Natural killer cell (primary cell): ENCODE measurements around the gene UQCC2. TPM values are rescaled to one million over a fixed set of nuclear protein-coding genes. Genes with fewer than 3 reads are reported as not detected.

Experiments used
- ATAC-seq, 3 donors: fragments of 150-1000 bp in 2 of 3; fragments of 200-7000 bp in 1 of 3; cut with Tn5 transposase; 1 replicate in 1 of 3; 2 replicates in 2 of 3; pipeline ENCODE4 v1.10.0; 2021; ENCODE audit warnings: mild to moderate bottlenecking in 2 of 3, moderate library complexity in 2 of 3
- DNase-seq, 2 donors: peaks; one replicate each; pipeline versions ENCODE4 v3.0.0 to v3.0.0-alpha.2; 2013 to 2021; ENCODE audit warnings: mixed read lengths in 1 of 2
- H3K27ac ChIP-seq: one replicate; pipeline ENCODE4 v1.5.1; 2013; ENCODE audit warnings: mild to moderate bottlenecking, low read length
- H3K27me3 ChIP-seq: one replicate; pipeline ENCODE4 v1.6.1; 2013; ENCODE audit warnings: low read length; ENCODE audit not compliant: control insufficient read depth, insufficient read depth
- H3K36me3 ChIP-seq: one replicate; pipeline ENCODE4 v1.6.1; 2013; ENCODE audit warnings: low read length; ENCODE audit not compliant: control insufficient read depth, insufficient read depth
- H3K4me1 ChIP-seq: one replicate; pipeline ENCODE4 v1.6.1; 2013; ENCODE audit warnings: low read length; ENCODE audit not compliant: control insufficient read depth, insufficient read depth
- H3K4me3 ChIP-seq: one replicate; pipeline ENCODE4 v1.5.1; 2013; ENCODE audit warnings: low read length
- H3K9me3 ChIP-seq: one replicate; pipeline ENCODE4 v1.6.1; 2013; ENCODE audit warnings: low read length; ENCODE audit not compliant: control insufficient read depth, insufficient read depth
- H3K27ac Mint-ChIP-seq, 2 donors: one replicate each; pipeline ENCODE4 v1.8.0; 2022; ENCODE audit warnings: mild to moderate bottlenecking in 2 of 2, mixed read lengths in 2 of 2, moderate library complexity in 1 of 2
- H3K27me3 Mint-ChIP-seq, 2 donors: one replicate each; pipeline ENCODE4 v1.8.0; 2022; ENCODE audit warnings: low read depth in 2 of 2, mixed read lengths in 2 of 2
- H3K36me3 Mint-ChIP-seq: one replicate; pipeline ENCODE4 v1.8.0; 2022; ENCODE audit warnings: mixed read lengths
- H3K4me1 Mint-ChIP-seq, 2 donors: one replicate each; pipeline ENCODE4 v1.8.0; 2022; ENCODE audit warnings: mixed read lengths in 2 of 2
- H3K4me3 Mint-ChIP-seq: one replicate; pipeline ENCODE4 v1.8.0; 2022; ENCODE audit warnings: mild to moderate bottlenecking, moderate library complexity, mixed read lengths
- H3K9me3 Mint-ChIP-seq, 2 donors: one replicate each; pipeline ENCODE4 v1.8.0; 2022; ENCODE audit warnings: mixed read lengths in 2 of 2
- WGBS: methylation state at CpG from one replicate; pipeline ENCODE4 v1.1.7; 2013; ENCODE audit warnings: missing lambda C conversion rate; ENCODE audit not compliant: insufficient coverage; 5-methylcytosine and 5-hydroxymethylcytosine counted together
- intact Hi-C: fragments of 100-400 bp; cut with micrococcal nuclease; formaldehyde crosslinking; loops from one replicate; pipeline ENCODE4 v1.14.2; 2022
- total RNA-seq, 4 donors: library from RNA; stranded (reverse); fragments of 120-200 nt in 1 of 4; gene quantifications; one replicate each; pipeline versions ENCODE4 v1.2.3 to v1.2.4, GENCODE V29; 2013 to 2022
- TF ChIP-seq, protein P1 (sequence below): fragments of 200-600 bp; IDR thresholded peaks from one replicate; pipeline ENCODE4 v1.8.0; 2022; ENCODE audit warnings: antibody characterized with exemption

The UQCC2 gene
- total RNA-seq, 3 donors from 2014 or later (not counting 1 experiment from before 2014, with no cell fraction given): 15.8 to 19.6 (median 16.5) TPM

DNA sequence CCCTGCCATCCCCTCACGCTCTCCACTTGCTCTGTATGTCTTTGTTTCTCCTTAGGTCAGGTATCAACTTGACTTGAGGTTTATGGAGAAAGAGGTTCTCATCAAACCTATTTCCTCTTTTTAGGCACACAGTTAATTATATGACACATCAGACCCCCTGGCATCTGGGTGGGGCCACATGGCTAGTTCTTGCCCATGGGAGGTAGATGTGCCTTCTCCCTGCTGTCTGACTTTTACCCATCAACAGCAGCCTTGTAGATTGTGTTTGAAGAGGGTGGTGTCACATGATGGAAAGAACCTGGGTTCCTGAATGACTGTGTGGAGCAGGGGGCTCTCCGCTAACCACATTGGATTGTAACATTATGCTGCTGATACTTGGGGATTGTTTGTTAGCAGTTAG, 7.2 kb upstream of the UQCC2 start:
- TF ChIP-seq, protein P1, sequence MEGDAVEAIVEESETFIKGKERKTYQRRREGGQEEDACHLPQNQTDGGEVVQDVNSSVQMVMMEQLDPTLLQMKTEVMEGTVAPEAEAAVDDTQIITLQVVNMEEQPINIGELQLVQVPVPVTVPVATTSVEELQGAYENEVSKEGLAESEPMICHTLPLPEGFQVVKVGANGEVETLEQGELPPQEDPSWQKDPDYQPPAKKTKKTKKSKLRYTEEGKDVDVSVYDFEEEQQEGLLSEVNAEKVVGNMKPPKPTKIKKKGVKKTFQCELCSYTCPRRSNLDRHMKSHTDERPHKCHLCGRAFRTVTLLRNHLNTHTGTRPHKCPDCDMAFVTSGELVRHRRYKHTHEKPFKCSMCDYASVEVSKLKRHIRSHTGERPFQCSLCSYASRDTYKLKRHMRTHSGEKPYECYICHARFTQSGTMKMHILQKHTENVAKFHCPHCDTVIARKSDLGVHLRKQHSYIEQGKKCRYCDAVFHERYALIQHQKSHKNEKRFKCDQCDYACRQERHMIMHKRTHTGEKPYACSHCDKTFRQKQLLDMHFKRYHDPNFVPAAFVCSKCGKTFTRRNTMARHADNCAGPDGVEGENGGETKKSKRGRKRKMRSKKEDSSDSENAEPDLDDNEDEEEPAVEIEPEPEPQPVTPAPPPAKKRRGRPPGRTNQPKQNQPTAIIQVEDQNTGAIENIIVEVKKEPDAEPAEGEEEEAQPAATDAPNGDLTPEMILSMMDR: no peak

GRCh38 chr6:33717934-33718455, 6.5 kb upstream of the UQCC2 start:
- H3K27me3 ChIP-seq: no peaks in the 10 kb centered on the region
- no peaks in the 10 kb centered on the region for H3K4me1 ChIP-seq
- DNase-seq (no peak), ATAC-seq (no peak)
- Mint-ChIP-seq H3K4me1 (no peaks in the 10 kb centered on the region), H3K9me3 (no peaks in the 10 kb centered on the region), H3K27ac (no peak overlapping the region), H3K27me3 (peaks cover 12 to 32% of the 10 kb centered on the region in 2 donors), H3K4me3 (no peak overlapping the region), H3K36me3 (no peaks in the 10 kb centered on the region)
- intact Hi-C loops: no loop called here
- H3K36me3 ChIP-seq: no peaks in the 10 kb centered on the region
- no peak overlapping the region for H3K27ac ChIP-seq
- no peaks in the 10 kb centered on the region for H3K9me3 ChIP-seq
- no peak overlapping the region for H3K4me3 ChIP-seq
- WGBS: 71% methylated on average over 5 of the region's 6 CpGs
- TF ChIP-seq, protein P1: no peak

More for the DNA sequence above, 7.2 kb upstream of the UQCC2 start:
- no peaks in the 10 kb centered on the region for H3K9me3 Mint-ChIP-seq
- no peaks in the 10 kb centered on the region for H3K4me1 Mint-ChIP-seq
- H3K27me3 Mint-ChIP-seq: peaks cover 15 to 39% of the 10 kb centered on the region in 2 donors
- H3K4me3 ChIP-seq: no peak overlapping the region
- H3K4me3 Mint-ChIP-seq: no peak overlapping the region
- H3K27ac Mint-ChIP-seq: no peak overlapping the region
- H3K27ac ChIP-seq: no peak overlapping the region
- no peak for ATAC-seq
- no peaks in the 10 kb centered on the region for H3K36me3 ChIP-seq
- H3K9me3 ChIP-seq: no peaks in the 10 kb centered on the region
- intact Hi-C loops: no loop called here
- H3K36me3 Mint-ChIP-seq: no peaks in the 10 kb centered on the region
- DNase-seq: no peak
- H3K27me3 ChIP-seq: no peaks in the 10 kb centered on the region
- H3K4me1 ChIP-seq: no peaks in the 10 kb centered on the region
- WGBS: no CpG with 5 or more reads among the region's 2 CpGs

DNA sequence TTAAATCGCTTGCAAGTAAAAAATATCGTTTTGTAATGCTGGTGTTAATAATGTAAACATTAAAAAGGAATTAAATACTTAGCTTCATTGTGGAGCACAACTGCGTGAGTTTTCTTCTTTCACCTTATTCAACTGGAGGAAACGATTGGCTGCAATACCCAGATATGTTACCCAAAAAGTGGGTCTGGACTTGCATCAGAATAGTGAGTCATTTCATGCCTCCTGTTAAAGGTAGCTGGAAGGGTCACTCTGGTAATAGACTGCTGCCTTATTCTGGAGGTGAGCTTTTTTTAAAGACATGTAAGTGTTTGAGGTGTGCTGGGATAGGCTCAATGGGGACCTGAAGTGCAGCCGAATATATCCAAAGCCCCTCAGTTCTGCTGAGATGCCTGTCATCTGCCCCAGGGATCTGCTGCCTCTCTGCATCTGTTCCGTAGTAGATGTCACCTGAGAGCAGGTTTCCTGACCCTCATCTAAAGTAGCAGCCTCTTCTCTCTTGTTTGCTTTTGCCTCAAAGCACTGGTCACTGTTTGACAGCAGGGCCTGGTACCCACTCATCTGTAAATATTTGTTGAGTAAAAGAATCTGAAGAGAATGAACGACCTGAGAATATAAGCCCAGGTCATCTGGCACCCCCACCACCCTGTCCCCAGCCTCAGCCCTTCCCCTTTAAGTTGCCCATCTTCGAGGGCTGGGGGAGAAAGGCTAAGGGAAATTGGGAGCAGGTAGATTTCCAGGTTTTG, 5.6 kb upstream of the UQCC2 start:
- Mint-ChIP-seq H3K27ac (no peak overlapping the region), H3K27me3 (peaks cover 12 to 23% of the 10 kb centered on the region in 2 donors), H3K36me3 (no peaks in the 10 kb centered on the region), H3K4me3 (no peak overlapping the region), H3K4me1 (peaks cover 1 to 2% of the 10 kb centered on the region in 2 donors), H3K9me3 (no peaks in the 10 kb centered on the region)
- WGBS: 94% methylated on average over 6 of the region's 8 CpGs
- intact Hi-C loops: no loop called here
- H3K4me3 ChIP-seq: no peak overlapping the region
- peaks cover 2% of the 10 kb centered on the region for H3K4me1 ChIP-seq
- H3K27ac ChIP-seq: no peak overlapping the region
- TF ChIP-seq, protein P1: no peak
- H3K27me3 ChIP-seq: no peaks in the 10 kb centered on the region
- no peaks in the 10 kb centered on the region for H3K36me3 ChIP-seq
- ATAC-seq (no peak), DNase-seq (no peak)
- no peaks in the 10 kb centered on the region for H3K9me3 ChIP-seq
